Measurements from ENCODE around the gene ST6GALNAC4. TPM values are rescaled to one million over a fixed set of nuclear protein-coding genes. Genes with fewer than 3 reads are reported as not detected.
"Not testable (repeated sequence)": the region's sequence is repeated elsewhere in the genome, so short reads cannot be mapped to it uniquely, and the experiment has no call there.

ST6GALNAC4 gene
- total RNA-seq, 1 donor from 2014 or later: 28.5 TPM

- DNase-seq (no peak), ATAC-seq (no peak)
- intact Hi-C loops (cut with micrococcal nuclease): loop anchor here (10.0 kb wide), 1 partner anchor 93 kb away; the partner anchor contains the start of gene CDK9
These were observed 38.7 kb downstream of the ST6GALNAC4 start for GRCh38 chr9:127878001-127878651.

GRCh38 chr9:127877566-127877998 lies 39.3 kb downstream of the ST6GALNAC4 start, which contains the start of gene AK1:
Gene AK1, minus strand, starts transcription at chr9:127877675. Its CDS starts 3,058 bp downstream, at chr9:127874617.
- intact Hi-C loops (cut with micrococcal nuclease): loop anchor here (10.0 kb wide), 1 partner anchor 93 kb away; the partner anchor contains the start of gene CDK9
- DNase-seq: peak; percentile 90
- ATAC-seq: peak; percentile 82

- intact Hi-C loops (cut with micrococcal nuclease): loop anchor here (10.0 kb wide), 1 partner anchor 92 kb away; the partner anchor contains the start of gene CDK9
- ATAC-seq (peak; percentile 55), DNase-seq (peak; percentile 75)
These were observed 39.9 kb downstream of the ST6GALNAC4 start for GRCh38 chr9:127876764-127877562.

- ATAC-seq: no peak
- no peak for DNase-seq
- intact Hi-C loops (cut with micrococcal nuclease): loop anchor here (10.0 kb wide), 1 partner anchor 91 kb away; the partner anchor contains the start of gene CDK9
These were observed 40.6 kb downstream of the ST6GALNAC4 start for GRCh38 chr9:127876026-127876763.

- no peak for DNase-seq
- no peak for ATAC-seq
- intact Hi-C loops (cut with micrococcal nuclease): loop anchor here (10.0 kb wide), 1 partner anchor 91 kb away; the partner anchor contains the start of gene CDK9
These were observed 41.4 kb downstream of the ST6GALNAC4 start for GRCh38 chr9:127875306-127875966.

- intact Hi-C loops (cut with micrococcal nuclease): loop anchor here (10.0 kb wide), 1 partner anchor 90 kb away; the partner anchor contains the start of gene CDK9
- DNase-seq (peak; percentile 69), ATAC-seq (peak; percentile 19)
These were observed 42.3 kb downstream of the ST6GALNAC4 start for GRCh38 chr9:127874301-127875221.

GRCh38 chr9:127873886-127874285 lies 43.0 kb downstream of the ST6GALNAC4 start:
- DNase-seq (peak; percentile 91), ATAC-seq (peak; percentile 63)
- intact Hi-C loops (cut with micrococcal nuclease): loop anchor here (10.0 kb wide), 1 partner anchor 89 kb away; the partner anchor contains the start of gene CDK9

- DNase-seq (no peak), ATAC-seq (no peak)
- intact Hi-C loops (cut with micrococcal nuclease): loop anchor here (10.0 kb wide), 1 partner anchor 88 kb away; the partner anchor contains the start of gene CDK9
These were observed 43.6 kb downstream of the ST6GALNAC4 start for GRCh38 chr9:127873223-127873691.

GRCh38 chr9:127872369-127873222 lies 44.2 kb downstream of the ST6GALNAC4 start:
- DNase-seq (no peak), ATAC-seq (no peak)
- intact Hi-C loops (cut with micrococcal nuclease): loop anchor here (10.0 kb wide), 1 partner anchor 88 kb away; the partner anchor contains the start of gene CDK9

GRCh38 chr9:127871531-127871930 lies 45.3 kb downstream of the ST6GALNAC4 start:
- intact Hi-C loops (cut with micrococcal nuclease): loop anchor here (10.0 kb wide), 1 partner anchor 87 kb away; the partner anchor contains the start of gene CDK9
- ATAC-seq (no peak), DNase-seq (no peak)

- no peak for ATAC-seq
- no peak for DNase-seq
- intact Hi-C loops (cut with micrococcal nuclease): loop anchor here (10.0 kb wide), 1 partner anchor 86 kb away; the partner anchor contains the start of gene CDK9
These were observed 46.0 kb downstream of the ST6GALNAC4 start for GRCh38 chr9:127870887-127871286.

- DNase-seq, ATAC-seq: not testable (repeated sequence)
- intact Hi-C loops (cut with micrococcal nuclease): loop anchor here (10.0 kb wide), 1 partner anchor 85 kb away; the partner anchor contains the start of gene CDK9
These were observed 46.7 kb downstream of the ST6GALNAC4 start for GRCh38 chr9:127870153-127870491.

- intact Hi-C loops (cut with micrococcal nuclease): loop anchor here (10.0 kb wide), 1 partner anchor 85 kb away; the partner anchor contains the start of gene CDK9
- DNase-seq (peak; percentile 91), ATAC-seq (peak; percentile 67)
These were observed 47.3 kb downstream of the ST6GALNAC4 start for GRCh38 chr9:127869310-127870152.

- ATAC-seq (no peak), DNase-seq (no peak)
- intact Hi-C loops (cut with micrococcal nuclease): no loop called here
These were observed 48.5 kb downstream of the ST6GALNAC4 start for GRCh38 chr9:127868278-127868902.
